Measurements from ENCODE around the gene SLC29A3.

The SLC29A3 gene

DNA sequence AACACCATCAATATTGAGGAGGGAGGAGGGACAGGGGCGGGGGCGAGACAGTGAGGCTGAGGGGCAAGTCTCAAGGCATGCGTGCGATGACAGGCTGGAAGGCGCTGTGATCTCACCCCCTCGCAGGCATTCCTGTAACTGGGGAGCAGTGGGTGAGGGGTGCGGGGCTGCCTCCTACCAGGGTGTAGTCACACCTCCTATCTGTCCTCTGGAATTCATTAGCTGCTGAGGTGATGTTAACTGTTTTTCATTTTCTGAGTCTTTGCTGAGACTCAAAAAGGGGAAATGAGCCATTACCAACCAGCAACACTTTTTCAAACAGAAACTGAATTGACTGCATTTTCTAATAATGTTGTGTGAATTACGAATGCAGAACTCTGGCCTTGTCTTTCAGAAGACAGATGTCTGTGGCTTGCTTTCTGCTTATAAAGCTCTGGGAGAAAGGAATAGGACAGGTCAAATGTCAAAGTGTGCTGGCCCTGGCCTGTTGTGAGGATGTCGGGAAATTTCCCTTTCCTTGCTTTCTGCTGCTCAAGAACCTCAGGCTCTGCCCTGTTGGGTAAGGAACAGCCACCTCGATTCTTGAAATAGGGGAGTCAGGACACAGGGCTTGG, 53.9 kb downstream of the SLC29A3 start:
- DNase-seq = no peak

DNA sequence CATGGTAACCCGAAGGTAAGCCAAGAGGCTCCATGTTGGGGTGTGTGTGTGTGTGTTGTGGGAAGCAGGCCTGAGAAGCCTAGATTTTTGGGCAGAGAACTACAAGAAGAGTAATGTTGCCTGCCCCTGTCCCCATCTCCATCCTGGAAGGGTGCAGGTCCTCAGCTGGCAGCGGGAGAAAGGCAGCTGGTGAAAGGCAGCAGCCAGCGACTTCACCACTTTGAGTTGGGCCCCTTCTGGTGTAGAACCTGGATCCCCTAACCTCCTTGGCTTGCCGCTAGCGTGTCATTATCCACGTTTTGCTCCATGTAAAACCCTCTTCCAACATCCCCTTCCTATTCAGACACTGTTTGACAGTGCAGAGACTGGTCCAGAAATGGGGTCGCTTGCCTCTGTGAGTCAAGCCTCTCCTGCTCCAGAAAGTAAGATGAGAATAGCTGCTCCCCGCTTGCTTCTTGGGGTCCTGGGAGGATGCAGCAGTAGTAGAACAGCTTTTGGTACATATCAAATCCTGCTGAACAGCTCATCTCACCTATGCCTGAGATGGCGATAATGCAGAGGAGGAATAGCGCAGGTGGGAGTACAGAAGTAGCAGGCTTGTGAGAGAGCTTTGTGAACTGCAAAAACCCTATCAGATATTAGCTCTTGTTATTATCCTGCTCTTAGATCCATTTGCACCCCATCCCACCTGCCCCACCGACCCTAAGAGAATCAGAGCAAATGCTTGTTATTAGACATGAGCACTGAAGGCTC, 55.6 kb downstream of the SLC29A3 start:
- DNase-seq = no peak

GRCh38 chr10:71375952-71376351, 56.9 kb downstream of the SLC29A3 start:
- DNase-seq = no peak

DNA sequence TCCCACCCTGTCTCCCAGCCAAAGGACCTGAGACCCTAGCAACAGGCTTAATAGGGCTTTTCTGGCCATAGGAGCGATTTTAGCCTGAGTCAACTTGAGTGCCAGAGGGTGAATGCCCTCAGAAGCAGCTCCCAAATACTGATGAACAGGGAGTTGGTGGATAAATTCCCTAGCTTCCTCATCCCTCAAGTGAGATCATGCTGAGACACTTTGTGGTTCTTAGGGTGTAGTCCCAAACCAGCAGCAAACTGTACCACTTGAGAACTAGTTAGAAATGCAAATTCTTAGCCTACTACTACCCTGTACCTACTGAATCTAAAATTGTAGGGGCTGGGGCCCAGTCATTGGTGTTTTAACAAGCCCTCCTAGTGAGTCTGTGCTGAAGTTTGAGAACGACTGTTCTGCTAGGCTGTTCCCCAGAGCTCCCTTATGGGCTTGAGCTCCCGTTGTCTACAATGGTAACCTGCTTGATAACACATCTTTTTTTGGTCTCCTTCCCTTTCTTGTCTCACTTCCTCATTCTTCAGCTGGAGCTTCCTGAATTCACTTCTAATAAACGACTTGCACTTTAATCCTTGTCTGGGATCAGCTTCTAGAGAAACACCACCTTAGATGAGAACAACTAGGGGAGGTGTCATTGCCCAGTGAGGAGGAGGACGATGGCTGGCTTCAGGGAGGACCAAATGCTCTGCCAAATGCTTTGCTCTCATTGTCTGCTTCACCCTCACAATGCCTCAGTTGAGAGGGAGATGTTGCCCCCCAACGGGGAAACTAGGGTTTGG, 59.5 kb downstream of the SLC29A3 start:
- no peak for DNase-seq

DNA sequence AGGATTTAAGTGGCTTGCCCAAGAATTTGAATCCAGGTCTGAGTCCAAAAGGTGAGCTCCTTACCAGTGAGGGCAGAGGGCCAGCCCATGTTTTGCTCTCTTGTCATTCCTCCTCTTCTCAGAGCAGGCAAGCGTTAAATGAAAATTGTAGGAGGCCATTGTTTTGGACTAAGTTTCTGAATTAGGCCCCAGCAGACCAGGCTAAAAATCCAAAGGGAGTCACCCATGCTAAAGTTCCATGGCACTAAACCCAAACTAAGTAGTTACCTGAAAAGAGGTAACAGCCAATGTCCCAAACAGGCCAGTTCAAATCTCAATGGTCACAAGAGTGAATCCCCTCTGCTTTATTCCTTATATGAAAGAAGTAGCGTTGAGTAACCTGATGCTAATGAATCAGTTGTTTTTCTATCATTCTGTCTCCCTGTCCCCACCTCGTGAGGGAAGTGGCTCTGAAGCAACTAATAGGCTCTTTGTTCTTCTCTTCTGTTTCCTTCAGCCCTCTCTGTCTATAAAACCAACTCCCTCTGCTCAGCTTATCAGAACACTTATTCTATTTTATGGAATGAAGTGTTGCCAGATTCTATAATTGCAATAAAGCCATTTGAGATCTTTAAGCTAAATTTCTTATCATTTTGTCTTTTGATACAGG, 60.2 kb downstream of the SLC29A3 start:
- DNase-seq = no peak

DNA sequence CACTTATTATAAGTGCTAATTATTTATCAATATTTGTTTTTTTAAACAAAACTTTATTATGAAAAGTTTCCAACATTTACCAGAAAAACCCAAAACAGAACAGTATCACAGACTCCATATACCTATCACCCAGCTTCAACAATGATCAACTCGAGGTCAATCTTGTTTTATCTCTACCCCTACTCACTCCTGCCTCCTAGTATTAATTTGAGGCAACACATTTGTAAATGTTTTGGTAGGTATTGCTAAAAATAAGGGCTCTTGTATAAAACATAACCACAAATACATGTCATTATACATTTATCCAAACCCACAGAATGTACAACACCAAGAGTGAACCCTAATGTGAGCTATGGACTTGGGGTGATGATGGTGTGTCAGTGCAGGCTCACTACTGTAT, 61.8 kb downstream of the SLC29A3 start:
- no peak for DNase-seq

- DNase-seq = peak; percentile 21
Measured at GRCh38 chr10:71381611-71382010, 62.6 kb downstream of the SLC29A3 start.

GRCh38 chr10:71382028-71382427, 63.0 kb downstream of the SLC29A3 start:
- DNase-seq = no peak

DNA sequence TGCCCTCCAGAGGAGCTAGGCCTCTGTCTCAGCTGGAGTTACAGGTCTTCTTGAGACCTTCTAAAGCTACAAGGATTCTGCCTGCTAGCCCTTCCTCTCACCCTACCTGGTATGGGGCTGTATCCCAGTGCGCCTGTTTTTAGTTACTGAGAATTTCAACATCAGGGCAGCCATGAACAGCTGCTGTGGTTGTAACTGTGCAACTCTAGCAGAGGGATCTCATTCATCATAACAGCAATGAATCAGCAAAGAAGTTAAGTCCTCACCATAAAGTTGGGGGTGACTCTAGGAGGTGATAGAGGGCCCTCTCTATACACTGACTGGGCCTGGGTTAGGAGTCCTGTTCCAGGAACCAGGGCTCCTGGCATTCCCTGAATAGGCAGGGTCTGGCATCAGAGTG, 63.7 kb downstream of the SLC29A3 start:
- no peak for DNase-seq

- peak; percentile 2 for DNase-seq
Measured at GRCh38 chr10:71383972-71384687, 65.1 kb downstream of the SLC29A3 start.

DNA sequence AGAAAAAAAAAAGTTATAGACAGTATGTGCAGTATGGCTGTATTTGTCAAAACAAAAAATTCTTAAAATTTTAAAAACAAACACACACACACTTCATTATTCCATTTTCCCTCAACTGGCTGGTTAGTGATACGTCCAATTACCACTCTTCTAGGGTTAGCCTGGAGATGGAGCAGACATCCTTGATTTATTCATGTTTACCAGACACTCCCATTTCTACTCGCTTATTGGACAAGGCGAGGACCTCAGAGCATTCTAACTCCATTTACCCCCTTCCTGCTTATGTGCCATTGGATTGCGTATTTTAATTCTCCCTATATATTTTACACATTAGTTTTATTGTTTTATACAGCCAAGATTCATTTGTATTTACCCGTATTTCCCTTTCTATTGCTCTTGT, 69.1 kb downstream of the SLC29A3 start:
- DNase-seq = no peak

GRCh38 chr10:71388583-71389310, 69.7 kb downstream of the SLC29A3 start:
- no peak for DNase-seq

- no peak for DNase-seq
Measured at GRCh38 chr10:71389768-71390460, 70.9 kb downstream of the SLC29A3 start.

GRCh38 chr10:71390461-71390835, 71.4 kb downstream of the SLC29A3 start:
- no peak for DNase-seq

GRCh38 chr10:71390921-71391690, 72.0 kb downstream of the SLC29A3 start:
- no peak for DNase-seq

DNA sequence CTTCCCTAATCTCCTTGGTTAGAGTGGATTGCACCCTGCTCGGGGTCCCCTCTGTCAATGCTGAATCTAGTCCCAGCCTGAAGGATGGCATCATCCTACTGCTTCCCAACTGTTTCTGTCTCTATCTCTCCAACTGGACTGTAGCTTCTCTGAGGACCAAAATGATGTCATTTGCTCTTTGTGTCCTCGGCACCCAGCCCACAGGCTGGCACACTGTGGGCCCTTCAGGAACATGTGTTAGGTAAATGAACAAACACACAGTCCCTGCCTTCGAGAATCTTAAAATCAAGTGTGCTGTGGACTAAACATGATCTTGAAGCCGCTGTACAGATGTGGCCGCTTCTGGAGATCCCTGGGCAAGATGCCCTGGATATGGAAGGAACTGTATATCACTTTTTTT, 72.6 kb downstream of the SLC29A3 start:
- DNase-seq = no peak

DNA sequence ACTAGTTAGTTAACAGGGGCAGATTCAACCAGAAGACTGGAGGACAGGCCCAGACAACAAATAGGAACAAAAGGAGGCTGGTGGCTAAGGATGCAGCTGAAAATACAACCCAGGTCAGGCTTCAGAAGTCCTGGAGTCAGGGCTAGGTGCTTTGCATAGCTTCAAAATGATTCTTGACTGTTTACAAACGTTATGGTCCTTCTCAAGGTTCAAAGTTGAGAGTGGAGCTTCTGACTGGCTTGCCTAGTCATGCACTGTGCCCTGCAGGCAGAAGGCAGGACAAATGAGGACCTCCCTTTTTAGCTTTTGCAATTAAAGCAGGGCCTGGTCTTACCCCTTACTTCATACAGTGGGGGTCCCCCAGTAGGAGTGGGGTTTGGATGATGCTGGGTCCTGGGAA, 73.2 kb downstream of the SLC29A3 start:
- no peak for DNase-seq

DNA sequence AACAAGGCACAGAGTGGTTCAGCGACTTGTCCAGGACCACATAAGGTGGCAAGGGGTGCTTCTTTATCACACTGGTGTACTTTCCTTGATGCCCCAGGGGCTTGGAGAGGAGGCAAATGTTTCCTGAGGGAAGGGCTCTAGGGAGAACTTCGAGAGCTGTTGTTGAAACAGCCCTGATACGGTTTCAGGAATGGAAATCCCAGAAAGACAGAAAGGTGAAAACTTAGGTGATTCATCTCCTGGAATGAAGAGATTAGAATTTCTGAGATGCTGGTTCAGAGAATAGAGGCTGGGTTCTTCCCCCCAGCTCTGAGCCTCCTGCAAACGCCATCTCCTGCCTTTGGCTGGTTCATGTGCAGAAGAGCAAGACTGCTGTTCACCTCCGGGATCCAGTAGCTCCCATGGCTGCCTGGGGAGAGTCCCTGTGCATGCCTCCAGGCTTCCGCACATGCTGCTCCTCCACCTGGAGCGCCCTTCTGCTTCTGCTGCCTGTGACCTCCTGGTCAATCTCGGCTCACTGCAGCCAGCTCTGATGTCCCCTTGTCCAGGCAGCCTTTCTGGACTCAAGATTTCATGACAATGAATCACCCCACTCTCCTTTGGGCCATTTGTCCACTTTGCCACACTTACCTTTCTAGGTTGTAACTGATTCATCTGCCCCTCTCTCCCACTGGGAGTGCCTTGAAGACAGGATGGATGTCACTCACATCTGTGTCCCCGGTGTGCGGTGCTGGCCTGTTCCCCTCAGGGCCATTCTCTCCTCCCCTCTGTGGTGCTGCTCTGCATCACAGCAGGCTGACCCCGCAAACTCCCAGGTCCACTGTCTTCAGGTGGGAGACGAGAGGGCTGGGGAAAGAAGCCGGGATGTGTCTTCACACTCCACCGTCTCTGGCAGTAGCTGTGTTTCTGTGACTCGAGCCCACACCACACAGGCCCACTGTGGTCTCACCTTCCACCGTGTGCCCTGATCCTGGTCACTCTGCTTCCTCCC, 74.0 kb downstream of the SLC29A3 start:
- DNase-seq = no peak

GRCh38 chr10:71393841-71394475, 74.9 kb downstream of the SLC29A3 start:
- no peak for DNase-seq
